Stimulated activated naive CD8-positive, alpha-beta T cell treated with anti-CD3 and anti-CD28 coated beads, Interleukin-15, Interleukin-2, amounts not matched to agents 100 U/mL and 50 U/mL, for 24 hours (primary cell): ENCODE data around the gene TYW3.
"Not testable (repeated sequence)": the region's sequence is repeated elsewhere in the genome, so short reads cannot be mapped to it uniquely, and the experiment has no call there.

ENCODE experiments used
- ATAC-seq: fragments of 150-1000 bp; cut with Tn5 transposase; one replicate; pipeline ENCODE4 v1.10.0; 2021
- DNase-seq: peaks from one replicate; pipeline ENCODE4 v3.0.0; 2021

The TYW3 gene

DNA sequence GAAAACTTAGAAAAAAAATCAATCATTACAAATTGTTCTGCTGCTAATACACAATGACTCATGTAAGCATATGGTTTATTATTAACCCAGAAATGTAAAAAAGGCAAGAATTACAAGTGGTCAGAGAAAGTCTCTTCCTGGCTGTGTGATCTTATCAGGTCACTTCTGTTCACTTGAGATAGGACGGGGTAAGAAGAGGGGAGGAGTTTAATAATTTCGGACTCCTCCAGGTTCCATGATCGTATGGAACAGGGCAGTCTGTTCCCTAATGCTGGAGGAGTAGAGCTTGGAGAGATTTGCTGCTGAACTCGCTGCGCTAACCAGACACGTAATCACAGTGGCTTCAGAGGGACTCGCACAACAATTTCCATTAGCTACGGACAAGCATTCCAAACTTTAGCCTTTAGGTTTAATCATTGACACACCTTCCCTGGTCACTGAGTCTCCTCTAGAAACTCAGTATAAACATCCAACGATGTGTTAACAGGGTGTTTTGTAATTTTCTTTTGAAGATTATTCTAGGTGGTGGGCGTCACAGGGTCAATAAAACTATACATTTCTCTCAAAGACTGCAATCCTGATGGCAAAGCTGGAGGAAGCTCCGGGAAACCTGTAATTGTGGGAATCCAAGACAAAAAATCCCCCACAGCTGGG is 1.4 kb upstream of the TYW3 start:
- DNase-seq, result no peak
- no peak for ATAC-seq

DNA sequence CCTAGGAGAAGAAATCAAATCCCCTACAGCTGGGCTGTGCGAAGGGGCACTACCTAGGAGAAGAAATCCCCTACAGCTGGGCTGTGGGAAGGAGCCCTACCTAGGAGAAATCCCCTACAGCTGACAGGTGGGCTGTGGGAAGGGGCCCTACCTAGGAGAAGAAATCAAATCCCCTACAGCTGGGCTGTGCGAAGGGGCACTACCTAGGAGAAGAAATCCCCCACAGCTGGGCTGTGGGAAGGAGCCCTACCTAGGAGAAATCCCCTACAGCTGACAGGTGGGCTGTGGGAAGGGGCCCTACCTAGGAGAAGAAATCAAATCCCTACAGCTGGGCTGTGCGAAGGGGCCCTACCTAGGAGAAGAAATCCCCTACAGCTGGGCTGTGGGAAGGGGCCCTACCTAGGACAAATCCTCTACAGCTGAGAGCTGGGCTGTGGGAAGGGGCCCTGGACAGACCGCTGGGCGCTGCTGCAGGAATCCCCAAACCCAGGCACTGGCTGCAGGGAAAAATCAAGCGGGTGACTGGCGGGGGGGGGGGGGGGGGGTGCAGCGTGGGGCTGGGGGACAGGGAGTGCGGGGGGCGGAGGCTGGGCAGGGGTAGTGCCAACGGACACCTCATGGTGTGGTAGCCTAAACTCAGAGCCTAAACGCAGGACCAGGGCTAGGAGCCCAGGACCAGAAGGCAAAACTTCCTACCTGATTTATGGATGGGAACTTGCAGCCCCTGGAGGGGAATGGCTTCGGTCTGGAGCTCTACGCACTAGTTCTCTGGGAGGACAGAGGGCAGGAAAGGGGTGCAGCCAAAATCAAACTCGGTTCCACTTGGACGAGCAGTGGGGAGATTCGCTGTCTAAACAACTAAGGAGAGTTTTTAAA is 643 bp upstream of the TYW3 start:
- peak; percentile 3 for ATAC-seq

DNA sequence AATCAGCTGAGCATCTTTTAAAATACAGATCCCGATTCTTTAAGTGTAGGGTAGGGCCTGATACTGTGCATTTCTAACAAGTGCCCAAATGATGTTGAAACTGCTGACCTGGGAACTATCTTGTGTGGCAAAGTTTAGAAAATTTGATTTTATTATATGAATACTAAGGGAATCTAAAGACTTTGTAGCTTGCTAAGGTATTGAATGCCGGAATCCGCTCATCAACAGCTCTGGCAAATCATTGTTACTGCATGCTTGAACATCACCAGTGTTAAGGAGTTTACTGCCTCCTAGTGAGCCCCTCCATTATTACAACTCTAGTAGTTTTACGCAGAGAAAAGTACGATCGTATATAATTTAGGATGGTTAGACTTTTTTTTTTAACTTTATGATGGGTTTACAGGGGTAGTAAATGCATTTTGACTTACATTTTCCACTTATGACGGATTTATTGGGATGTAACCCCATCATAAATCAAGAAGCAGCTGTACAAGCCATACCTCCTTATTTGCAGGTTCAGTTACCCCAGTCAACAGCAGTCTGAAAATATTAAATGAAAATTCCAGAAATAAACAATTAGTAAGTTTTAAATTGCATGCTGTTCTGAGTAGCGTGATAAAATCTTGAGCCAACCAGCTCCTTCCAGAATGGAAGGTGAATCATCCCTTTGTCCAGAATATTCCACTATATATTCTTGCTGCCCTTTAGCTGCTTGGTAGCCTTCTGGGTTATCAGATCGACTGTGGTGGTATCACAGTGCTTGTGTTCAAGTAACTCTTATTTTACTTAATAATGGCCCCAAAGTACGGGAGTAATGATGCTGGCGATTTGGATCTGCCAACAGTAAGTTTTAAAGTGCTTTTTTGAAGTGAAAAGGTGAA is 892 bp downstream of the TYW3 start:
- ATAC-seq (peak; percentile 61), DNase-seq (peak; percentile 21)

More for the DNA sequence above, 643 bp upstream of the TYW3 start:
- peak; percentile 35 for DNase-seq

DNA sequence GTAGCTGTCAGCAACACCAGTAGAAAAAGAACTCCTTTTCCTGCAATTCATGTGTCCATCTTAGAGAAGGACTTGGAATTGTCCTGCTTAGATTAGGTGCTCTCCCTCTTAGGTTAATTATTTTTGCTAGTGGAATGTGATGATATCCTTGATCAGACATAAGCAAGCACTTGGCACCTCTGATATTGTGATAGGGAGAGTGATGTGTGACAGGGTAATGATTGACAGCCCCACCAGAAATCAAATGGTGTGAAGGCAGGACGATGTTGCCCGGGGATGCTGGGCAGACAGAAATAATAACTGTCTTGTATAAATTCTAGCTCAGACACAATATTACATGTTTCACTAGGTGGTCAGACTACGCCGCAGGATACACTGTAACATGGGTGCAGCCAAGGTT is 4.4 kb downstream of the TYW3 start:
- ATAC-seq (no peak), DNase-seq (no peak)

DNA sequence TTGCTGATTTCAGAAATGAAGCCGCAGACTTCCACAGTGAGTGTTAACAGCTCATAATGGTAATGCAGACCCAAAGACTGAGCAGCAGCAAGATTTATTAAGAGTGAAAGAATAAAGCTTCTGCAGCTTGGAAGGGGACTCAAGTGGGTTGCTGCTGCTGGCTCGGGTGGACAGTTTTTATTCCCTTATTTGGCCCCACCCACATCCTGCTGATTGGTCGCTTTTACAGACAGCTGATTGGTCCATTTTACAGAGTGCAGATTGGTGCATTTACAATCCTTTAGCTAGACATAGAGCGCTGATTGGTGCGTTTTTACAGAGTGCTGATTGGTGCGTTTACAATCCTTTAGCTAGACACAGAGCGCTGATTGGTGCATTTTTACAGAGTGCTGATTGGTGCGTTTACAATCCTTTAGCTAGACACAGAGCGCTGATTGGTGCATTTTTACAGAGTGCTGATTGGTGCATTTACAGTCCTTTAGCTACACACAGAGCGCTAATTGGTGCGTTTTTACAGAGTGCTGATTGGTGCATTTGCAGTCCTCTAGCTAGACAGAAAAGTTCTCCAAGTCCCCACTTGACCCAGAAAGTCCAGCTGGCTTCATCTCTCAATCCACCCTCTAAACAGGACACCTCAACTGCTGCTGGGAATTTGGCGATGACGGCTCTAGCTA is 7.5 kb downstream of the TYW3 start:
- ATAC-seq, DNase-seq: not testable (repeated sequence)

DNA sequence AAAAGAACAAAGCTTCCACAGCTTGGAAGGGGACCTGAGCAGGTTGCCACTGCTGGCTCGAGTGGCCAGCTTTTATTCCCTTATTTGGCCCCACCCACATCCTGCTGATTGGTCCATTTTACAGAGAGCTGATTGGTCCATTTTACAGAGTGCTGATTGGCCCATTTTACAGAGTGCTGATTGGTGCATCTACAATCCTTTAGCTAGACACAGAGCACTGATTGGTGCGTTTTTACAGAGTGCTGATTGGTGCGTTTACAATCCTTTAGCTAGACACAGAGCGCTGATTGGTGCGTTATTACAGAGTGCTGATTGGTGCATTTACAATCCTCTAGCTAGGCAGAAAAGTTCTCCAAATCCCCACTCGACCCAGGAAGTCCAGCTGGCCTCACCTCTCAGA is 12.3 kb downstream of the TYW3 start:
- DNase-seq, ATAC-seq: not testable (repeated sequence)

DNA sequence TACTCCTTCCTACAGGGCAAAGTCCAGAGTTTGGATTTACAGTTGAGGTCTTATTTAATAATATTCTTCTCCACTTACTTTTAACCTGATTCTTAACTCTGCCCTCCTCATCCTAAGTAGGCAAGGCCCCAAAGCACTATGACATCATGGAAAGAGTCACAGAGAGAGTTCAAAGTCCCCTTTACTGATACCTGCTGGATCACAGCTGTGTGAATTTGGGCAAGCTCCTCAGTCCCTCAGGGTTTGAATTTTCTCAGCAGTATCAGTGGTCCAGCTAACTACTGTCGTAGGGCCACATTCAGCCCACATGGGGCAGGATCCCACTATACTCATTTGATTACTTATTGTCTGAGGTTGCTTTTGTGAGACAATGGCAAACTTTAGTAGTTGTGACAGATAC is 16.0 kb downstream of the TYW3 start:
- ATAC-seq (no peak), DNase-seq (no peak)

DNA sequence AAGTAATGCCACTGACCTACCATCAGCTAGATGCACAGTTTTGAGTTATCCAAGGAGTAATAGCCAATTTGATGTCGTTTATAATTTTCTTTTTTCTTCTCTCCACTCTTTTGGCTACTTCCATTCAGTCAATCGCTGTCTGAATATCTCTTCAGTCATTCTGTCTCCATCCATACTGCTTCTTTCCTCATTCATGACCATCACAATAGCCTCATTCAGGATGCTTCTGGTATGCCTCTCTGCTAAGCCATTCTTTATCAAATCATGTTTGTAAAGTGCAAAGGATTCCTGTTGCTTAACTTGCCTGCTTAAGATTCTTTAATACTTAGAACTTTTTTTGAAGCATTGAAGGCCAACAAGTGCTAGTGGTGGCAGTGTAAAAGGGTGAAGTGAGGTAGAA is 20.2 kb downstream of the TYW3 start:
- ATAC-seq, result no peak
- DNase-seq, result no peak

DNA sequence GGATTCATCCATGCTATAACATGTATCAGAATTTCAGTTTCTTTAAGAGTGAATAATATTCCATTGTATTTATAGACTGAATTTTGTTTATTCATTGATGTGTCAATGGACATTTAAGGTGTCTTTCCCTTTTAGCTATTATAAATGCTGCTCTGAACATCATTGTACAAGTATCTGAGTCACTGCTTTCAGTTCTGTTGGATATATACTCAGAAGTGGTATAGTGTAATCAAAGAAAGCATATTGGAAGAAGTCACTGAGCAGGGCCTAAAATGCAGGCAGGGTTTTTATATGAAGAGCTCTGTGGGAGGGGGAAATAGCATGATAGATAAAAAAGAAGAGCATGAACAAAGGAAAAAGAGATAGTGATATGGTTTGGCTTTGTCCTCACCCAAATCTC is 22.5 kb downstream of the TYW3 start:
- no peak for ATAC-seq
- DNase-seq, result no peak

DNA sequence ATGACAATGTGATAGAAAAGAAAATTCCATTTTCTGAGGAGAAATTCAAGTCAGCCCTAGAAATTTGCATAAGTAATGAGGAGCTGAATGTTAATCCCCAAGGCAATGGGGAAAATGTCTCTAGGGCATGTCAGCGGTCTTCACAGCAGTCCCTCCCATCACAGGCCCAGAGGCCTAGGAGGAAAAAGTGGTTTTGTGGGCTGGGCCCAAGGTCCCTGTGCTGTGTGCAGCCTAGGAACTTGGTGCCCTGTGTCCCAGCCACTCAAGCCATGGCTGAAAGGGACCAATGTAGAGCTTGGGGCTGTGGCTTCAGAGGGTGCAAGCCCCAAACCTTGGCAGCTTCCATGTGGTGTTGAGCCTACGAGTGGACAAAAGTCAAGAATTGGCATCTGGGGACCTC is 23.7 kb downstream of the TYW3 start:
- DNase-seq, ATAC-seq: not testable (repeated sequence)

DNA sequence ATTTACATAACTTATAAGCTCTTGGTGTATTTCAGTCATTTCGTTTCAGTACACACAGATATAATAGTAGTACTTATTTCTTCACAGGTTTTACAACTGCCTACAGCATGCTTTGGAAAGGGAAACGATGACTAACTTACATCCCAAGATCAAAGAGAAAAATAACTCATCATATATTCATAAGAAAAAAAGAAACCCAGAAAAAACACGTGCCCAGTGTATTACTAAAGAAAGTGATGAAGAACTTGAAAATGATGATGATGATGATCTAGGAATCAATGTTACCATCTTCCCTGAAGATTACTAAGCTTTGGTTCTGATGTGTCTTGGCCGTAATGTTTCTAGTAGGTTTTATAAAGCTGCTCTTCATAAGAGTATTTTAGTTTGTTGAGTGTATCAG is 30.9 kb downstream of the TYW3 start:
- ATAC-seq (peak; percentile 81), DNase-seq (no peak)

DNA sequence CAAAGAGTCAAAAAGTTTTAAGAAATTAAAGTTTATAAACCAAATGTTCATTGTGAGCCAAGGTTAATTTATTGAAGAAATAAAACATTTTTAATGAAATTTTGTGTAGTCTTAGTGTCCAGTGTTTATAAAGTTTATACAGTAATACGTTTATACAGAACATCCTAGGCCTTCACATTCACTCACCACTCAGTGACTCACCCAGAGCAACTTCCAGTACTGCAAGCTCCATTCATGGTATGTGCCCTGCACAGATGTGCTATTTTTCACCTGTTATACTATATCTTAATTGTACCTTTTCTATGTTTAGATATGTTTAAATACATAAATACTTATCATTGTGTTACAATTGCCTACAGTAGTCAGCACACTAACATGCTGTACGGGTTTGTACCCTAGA is 33.6 kb downstream of the TYW3 start:
- DNase-seq, result no peak
- ATAC-seq, result no peak

DNA sequence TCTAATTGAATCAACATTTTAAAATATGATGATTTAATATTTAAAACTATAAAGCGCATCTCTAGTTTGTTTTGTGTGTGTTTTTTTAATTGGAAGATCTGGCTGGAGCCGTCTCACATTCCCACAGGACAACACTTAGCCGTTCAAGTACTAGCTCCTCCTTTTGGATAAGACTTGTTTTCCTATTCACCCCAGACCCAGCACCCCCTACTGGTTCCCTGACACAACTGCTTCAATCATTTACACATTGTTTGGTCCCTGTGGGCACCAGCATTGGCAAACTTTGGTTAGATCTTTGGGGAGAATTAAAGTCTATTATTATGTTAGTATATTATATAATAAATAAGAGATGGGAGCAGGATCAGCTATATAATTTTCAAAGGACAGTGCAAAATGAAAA is 34.5 kb downstream of the TYW3 start:
- DNase-seq, result no peak
- ATAC-seq, result no peak

DNA sequence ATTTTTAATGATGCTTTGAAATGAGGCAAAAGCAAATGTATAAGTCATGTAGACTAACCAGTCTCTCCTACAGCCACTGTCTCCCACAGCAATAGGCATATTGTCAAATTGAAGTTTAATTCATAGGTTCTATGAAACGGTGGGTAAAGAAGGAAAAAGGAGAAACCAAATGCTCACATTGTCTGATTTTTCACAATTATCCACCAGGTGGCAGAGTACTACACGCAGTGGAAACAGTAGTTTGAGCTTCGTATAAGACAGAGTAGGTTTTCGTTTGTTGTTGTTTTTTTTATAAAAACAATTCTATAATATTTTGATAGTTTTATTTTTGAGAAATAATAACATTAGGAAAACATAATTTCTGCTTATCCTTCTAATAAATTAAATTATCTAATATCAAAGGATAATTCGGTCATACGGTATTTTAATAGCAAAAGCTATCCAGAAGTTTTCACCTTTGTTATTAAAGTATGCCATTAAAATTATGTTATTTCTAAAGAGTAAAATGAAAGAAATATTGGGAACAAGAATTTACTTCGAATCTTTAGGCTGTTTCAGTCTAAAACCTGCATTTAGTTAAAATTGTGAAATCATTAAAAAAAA is 39.1 kb downstream of the TYW3 start:
- no peak for DNase-seq

DNA sequence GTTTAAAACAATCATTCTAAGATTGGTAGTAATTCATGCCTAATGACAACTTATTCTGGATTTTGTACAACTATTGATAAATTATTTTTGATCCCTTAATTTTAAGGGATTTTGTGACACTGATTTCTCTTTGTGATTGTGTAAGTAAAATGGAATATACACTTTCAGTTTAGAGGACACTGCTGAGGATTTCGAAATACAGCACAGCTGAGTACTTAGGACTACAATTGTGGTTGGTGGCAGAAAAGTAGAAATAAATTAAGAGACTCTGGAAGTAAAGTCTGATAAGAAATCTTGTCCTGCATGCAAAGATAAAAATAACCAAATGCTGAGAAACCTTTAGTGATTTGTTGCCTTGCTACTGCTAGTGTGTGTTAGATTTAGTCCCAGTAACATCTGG is 40.0 kb downstream of the TYW3 start:
- DNase-seq, result no peak
- no peak for ATAC-seq

More for the DNA sequence above, 39.1 kb downstream of the TYW3 start:
- ATAC-seq, result peak; percentile 43

DNA sequence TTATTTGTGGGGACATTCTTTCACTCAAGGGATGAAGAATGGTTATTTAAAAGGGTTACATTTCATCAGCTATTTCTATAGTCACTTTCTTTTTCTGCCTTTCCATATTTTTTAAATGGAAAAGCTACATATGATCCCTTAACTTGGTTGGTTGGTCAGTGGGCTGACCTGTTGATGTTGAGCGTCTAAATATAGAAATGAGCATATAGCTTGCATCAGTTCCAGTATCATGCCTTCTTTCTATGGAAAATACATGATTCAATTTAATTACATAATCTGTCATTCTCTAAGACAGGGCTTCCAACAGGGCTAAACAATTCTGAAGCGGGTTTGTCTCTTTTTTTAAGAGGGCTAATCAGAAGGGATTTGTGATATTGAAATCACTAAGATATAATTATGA is 40.6 kb downstream of the TYW3 start:
- no peak for ATAC-seq
- DNase-seq, result no peak

DNA sequence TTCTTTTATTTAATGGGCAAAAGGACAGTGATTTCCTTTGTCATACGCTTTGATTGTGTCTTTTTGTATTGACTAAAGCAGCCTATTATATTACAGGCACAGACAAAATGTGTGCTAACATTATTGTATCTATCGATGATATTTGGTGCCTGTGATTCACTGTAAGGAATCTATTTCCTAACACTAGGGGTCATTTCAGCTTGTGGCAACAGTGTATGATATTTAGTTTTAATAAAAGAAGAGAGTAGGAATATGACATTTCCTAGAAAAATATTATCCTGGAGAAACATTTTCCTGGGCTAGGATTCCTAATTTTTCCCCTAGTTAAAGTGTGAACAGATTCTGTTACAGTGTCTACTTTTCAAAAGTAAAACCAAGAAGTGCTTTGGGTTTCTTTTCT is 42.8 kb downstream of the TYW3 start:
- no peak for ATAC-seq

DNA sequence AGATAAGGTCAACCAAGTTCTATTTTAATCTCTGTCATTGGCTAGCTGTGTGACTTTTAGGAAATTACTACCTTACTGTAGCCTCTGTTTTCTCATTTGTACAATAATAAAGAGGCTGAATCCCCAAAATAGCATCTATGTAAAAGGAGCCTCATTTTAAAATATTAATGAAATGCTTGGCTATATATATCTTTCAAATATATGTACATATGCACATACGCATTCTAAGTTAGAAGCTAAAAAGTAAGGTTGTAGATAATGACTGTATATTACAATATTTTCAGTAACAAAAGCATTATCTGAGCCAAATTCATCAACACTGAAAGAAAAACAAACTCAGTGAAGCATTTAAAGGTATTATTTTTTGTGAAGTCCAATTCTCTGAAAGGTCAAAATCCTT is 44.6 kb downstream of the TYW3 start:
- DNase-seq, result no peak
- ATAC-seq, result no peak

More for the DNA sequence above, 42.8 kb downstream of the TYW3 start:
- DNase-seq, result no peak

DNA sequence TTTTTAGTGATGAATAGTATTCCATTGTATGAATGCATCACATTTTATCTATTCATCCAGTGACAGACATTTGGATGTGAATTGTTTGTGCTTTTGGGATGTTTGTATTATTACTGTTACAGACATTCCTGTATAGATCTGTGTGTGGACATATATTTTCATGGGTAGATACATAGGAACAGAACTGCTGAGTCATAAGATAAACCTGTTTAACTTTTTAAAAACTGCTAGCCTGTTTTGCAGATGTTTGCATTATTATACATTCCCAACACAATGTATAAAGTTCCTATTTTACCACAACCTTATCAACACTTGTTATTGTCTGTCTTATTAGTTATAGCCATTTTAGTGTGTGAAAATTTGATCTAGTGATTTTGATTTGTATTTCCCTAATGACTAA is 46.8 kb downstream of the TYW3 start:
- no peak for DNase-seq
- ATAC-seq, result no peak

DNA sequence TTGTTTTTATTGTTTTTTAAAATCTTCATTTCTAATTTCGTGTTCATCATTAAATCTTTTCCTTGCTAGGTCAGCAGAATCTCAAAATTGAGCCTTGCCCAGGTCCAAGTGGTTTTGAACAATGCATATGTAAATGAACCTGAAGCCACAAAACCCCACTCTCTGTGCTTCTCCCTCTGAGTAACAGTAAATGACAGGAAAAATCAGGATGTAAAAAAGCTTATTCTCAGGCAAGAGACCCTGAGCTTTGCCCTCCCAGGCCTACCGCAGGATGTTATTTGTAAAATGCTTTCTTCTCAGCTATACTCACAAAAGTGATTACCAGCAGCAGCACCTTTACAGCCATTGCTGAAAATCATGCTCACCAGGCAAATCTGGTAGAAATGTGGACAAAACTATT is 47.6 kb downstream of the TYW3 start:
- DNase-seq (no peak), ATAC-seq (no peak)

DNA sequence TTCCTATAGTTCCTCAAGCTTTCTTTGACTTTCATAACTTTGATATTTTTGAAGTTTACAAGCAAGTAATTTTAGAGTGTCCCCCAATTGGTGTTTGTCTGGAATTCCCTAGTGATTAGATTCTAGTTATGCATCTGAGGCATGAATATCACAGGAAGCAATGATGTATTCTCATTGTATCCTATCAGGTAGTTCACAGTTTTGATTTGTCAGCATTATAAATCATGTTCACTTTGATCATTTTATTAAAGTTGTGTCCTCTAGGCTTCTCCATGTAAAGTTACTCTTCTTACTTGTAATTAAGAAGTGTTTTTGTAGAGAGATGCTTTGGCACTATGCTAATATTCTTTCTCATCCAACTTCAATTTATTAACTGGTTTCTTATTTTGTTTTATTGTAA is 53.0 kb downstream of the TYW3 start:
- ATAC-seq, result no peak

DNA sequence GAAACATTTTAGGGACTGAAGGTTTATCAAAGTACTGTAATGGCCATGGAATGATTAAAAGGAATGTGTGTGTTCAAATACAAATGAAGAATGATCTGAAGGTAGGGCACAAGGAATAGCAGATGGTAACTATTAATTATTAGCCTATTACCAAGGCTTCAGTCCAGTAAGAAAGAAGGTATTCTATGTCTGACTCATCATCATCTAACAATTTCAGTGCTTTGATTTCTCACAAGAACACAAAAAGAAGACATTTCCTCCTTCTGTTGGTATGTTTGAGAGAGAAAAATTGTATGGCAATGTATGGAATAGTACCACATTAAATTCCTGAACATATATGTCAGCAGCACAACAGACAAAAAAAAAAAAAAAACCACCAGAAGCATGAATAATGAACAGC is 57.5 kb downstream of the TYW3 start:
- DNase-seq, result no peak
- no peak for ATAC-seq

More for the DNA sequence above, 53.0 kb downstream of the TYW3 start:
- no peak for DNase-seq
